ENCODE results near the gene C9orf78.

The C9orf78 gene

GRCh38 chr9:129868023-129868871, 33.2 kb upstream of the C9orf78 start:
- DNase-seq (ENCODE audit: low read depth in 2 of 2): no peak

- DNase-seq (ENCODE audit: low read depth in 2 of 2): no peak
These were observed 32.3 kb upstream of the C9orf78 start for GRCh38 chr9:129867136-129868022.

GRCh38 chr9:129866394-129867135, 31.5 kb upstream of the C9orf78 start:
- DNase-seq (ENCODE audit: low read depth in 2 of 2): no peak

GRCh38 chr9:129865668-129866320, 30.7 kb upstream of the C9orf78 start:
- no peak for DNase-seq (ENCODE audit: low read depth in 2 of 2)

GRCh38 chr9:129864991-129865647, 30.0 kb upstream of the C9orf78 start:
- DNase-seq (ENCODE audit: low read depth in 2 of 2): no peak

- peak in 1 of 2 donors; percentile 38 for DNase-seq (ENCODE audit: low read depth in 2 of 2)
These were observed 28.1 kb upstream of the C9orf78 start for GRCh38 chr9:129863059-129863690.

GRCh38 chr9:129861447-129861827, 26.4 kb upstream of the C9orf78 start:
- no peak for DNase-seq (ENCODE audit: low read depth in 2 of 2)

GRCh38 chr9:129860653-129861446, 25.8 kb upstream of the C9orf78 start:
- DNase-seq (ENCODE audit: low read depth in 2 of 2): no peak

GRCh38 chr9:129858167-129858962, 23.3 kb upstream of the C9orf78 start:
- no peak for DNase-seq (ENCODE audit: low read depth in 2 of 2)

- no peak for DNase-seq (ENCODE audit: low read depth in 2 of 2)
These were observed 22.1 kb upstream of the C9orf78 start for GRCh38 chr9:129857207-129857606.

- no peak for DNase-seq (ENCODE audit: low read depth in 2 of 2)
These were observed 19.6 kb upstream of the C9orf78 start for GRCh38 chr9:129854588-129855110.

- DNase-seq (ENCODE audit: low read depth in 2 of 2): no peak
These were observed 18.5 kb upstream of the C9orf78 start for GRCh38 chr9:129853614-129854013.

- DNase-seq (ENCODE audit: low read depth in 2 of 2): no peak
These were observed 17.5 kb upstream of the C9orf78 start for GRCh38 chr9:129852579-129852978.

- no peak for DNase-seq (ENCODE audit: low read depth in 2 of 2)
These were observed 16.7 kb upstream of the C9orf78 start for GRCh38 chr9:129851821-129852220.

- no peak for DNase-seq (ENCODE audit: low read depth in 2 of 2)
These were observed 15.9 kb upstream of the C9orf78 start for GRCh38 chr9:129850821-129851550.

- DNase-seq (ENCODE audit: low read depth in 2 of 2): no peak
These were observed 14.8 kb upstream of the C9orf78 start for GRCh38 chr9:129849901-129850300.

- DNase-seq (ENCODE audit: low read depth in 2 of 2): no peak
These were observed 13.8 kb upstream of the C9orf78 start for GRCh38 chr9:129848712-129849441.

All from stimulated activated CD4-positive, alpha-beta T cell treated with anti-CD3 and anti-CD28 coated beads, Interleukin-1b, Interleukin-23, amount 100 ng/mL, for 1 hour (primary cell).